ENCODE data around the gene PDE4D.

Gene PDE4D

DNA sequence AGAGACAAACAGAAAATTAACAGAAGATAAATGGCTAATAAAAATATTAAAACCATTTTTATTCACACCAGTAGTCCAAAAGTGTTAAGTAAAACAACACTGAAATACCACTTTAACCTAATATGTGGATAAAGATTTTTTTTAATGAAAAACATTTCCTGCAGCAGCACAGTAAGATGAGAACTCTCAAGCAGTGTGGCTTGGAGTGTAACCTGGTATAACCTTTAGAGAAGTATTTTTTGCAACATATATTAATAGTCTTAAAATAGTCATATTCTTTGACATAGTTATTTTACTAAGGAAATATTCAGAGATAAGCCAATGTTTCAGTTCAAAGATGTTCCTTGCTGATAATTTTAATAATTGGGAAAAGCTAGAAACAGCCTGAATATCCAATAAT, 644.4 kb downstream of the PDE4D start:
- H3K9me3 ChIP-seq (replicated peaks in 1 of 2; ENCODE audit: control insufficient read depth in 2 of 2, insufficient read depth in 1 of 2, low read depth in 1 of 2, low read length in 2 of 2), result no peaks in the 10 kb centered on the region
- no peak overlapping the region for H2BK5ac ChIP-seq (ENCODE audit: low read length)
- no peak overlapping the region for H3K27ac ChIP-seq (replicated peaks; ENCODE audit: low read length)
- no peak overlapping the region for H3K4me2 ChIP-seq (ENCODE audit: insufficient read depth, low read length, poor library complexity, severe bottlenecking)
- DNase-seq (ENCODE audit: low spot score), result no peak
- no peak overlapping the region for H3K4ac ChIP-seq (ENCODE audit: low read length)
- H4K91ac ChIP-seq (ENCODE audit: low read depth, low read length, poor library complexity), result no peak overlapping the region
- H3K23ac ChIP-seq (ENCODE audit: low read depth, low read length, poor library complexity), result no peak overlapping the region
- H3K4me3 ChIP-seq (ENCODE audit: low read length in 2 of 2), result no peak overlapping the region
- H4K8ac ChIP-seq (ENCODE audit: low read depth, low read length), result no peak overlapping the region
- H3K14ac ChIP-seq (ENCODE audit: low read length), result no peak overlapping the region
- no peak overlapping the region for H2AFZ ChIP-seq (ENCODE audit: low read length)
- H3K4me1 ChIP-seq (ENCODE audit: control insufficient read depth in 2 of 2, insufficient read depth in 1 of 2, low read depth in 1 of 2, low read length in 2 of 2), result no peaks in the 10 kb centered on the region
- no peak overlapping the region for H2AK5ac ChIP-seq (ENCODE audit: low read depth, low read length)
- no peaks in the 10 kb centered on the region for H3K79me1 ChIP-seq (ENCODE audit: low read depth, low read length)
- no peak overlapping the region for H2BK12ac ChIP-seq (ENCODE audit: low read length)
- H3K27me3 ChIP-seq (ENCODE audit: control insufficient read depth in 3 of 3, insufficient read depth in 3 of 3, low read depth in 1 of 3, low read length in 3 of 3), result no peaks in the 10 kb centered on the region
- H2BK120ac ChIP-seq (ENCODE audit: low read depth, low read length), result no peak overlapping the region
- H2BK15ac ChIP-seq (ENCODE audit: low read length), result no peak overlapping the region
- no peaks in the 10 kb centered on the region for H3K36me3 ChIP-seq (replicated peaks in 1 of 2; ENCODE audit: control insufficient read depth in 2 of 2, insufficient read depth in 2 of 2, low read length in 2 of 2)
- H3K9ac ChIP-seq (ENCODE audit: low read depth, low read length, poor library complexity), result no peak overlapping the region
- H3K18ac ChIP-seq (ENCODE audit: low read length), result no peak overlapping the region

DNA sequence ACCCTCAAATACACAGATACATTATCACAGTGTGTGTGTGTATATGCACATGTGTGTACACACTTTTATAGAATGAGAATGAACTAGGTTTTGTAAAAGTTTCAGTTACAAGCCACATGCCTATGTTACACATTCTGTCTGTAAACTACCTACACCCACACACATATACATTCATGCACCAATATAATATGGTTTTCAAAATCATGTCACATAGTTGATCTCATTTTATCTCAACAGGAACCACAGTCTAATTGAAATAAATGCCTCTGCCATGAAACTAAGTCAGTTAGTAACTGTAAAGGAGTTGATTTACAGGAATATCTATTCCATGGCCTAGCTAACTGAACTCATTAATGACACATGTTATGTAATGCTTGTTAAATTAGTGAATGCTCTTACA, 646.6 kb downstream of the PDE4D start:
- H3K4me1 ChIP-seq (ENCODE audit: control insufficient read depth in 2 of 2, insufficient read depth in 1 of 2, low read depth in 1 of 2, low read length in 2 of 2), result no peaks in the 10 kb centered on the region
- no peak overlapping the region for H2BK15ac ChIP-seq (ENCODE audit: low read length)
- no peak overlapping the region for H4K8ac ChIP-seq (ENCODE audit: low read depth, low read length)
- H3K9me3 ChIP-seq (replicated peaks in 1 of 2; ENCODE audit: control insufficient read depth in 2 of 2, insufficient read depth in 1 of 2, low read depth in 1 of 2, low read length in 2 of 2), result no peaks in the 10 kb centered on the region
- no peak overlapping the region for H3K4me2 ChIP-seq (ENCODE audit: insufficient read depth, low read length, poor library complexity, severe bottlenecking)
- H3K4me3 ChIP-seq (ENCODE audit: low read length in 2 of 2), result no peak overlapping the region
- H2BK12ac ChIP-seq (ENCODE audit: low read length), result no peak overlapping the region
- H4K91ac ChIP-seq (ENCODE audit: low read depth, low read length, poor library complexity), result no peak overlapping the region
- no peak overlapping the region for H3K4ac ChIP-seq (ENCODE audit: low read length)
- no peak overlapping the region for H2AK5ac ChIP-seq (ENCODE audit: low read depth, low read length)
- no peaks in the 10 kb centered on the region for H3K36me3 ChIP-seq (replicated peaks in 1 of 2; ENCODE audit: control insufficient read depth in 2 of 2, insufficient read depth in 2 of 2, low read length in 2 of 2)
- H3K27me3 ChIP-seq (ENCODE audit: control insufficient read depth in 3 of 3, insufficient read depth in 3 of 3, low read depth in 1 of 3, low read length in 3 of 3), result no peaks in the 10 kb centered on the region
- no peak for DNase-seq (ENCODE audit: low spot score)
- no peak overlapping the region for H3K23ac ChIP-seq (ENCODE audit: low read depth, low read length, poor library complexity)
- no peak overlapping the region for H3K14ac ChIP-seq (ENCODE audit: low read length)
- no peak overlapping the region for H3K9ac ChIP-seq (ENCODE audit: low read depth, low read length, poor library complexity)
- no peak overlapping the region for H2BK120ac ChIP-seq (ENCODE audit: low read depth, low read length)
- no peak overlapping the region for H2BK5ac ChIP-seq (ENCODE audit: low read length)
- no peak overlapping the region for H3K27ac ChIP-seq (replicated peaks; ENCODE audit: low read length)
- H3K79me1 ChIP-seq (ENCODE audit: low read depth, low read length), result no peaks in the 10 kb centered on the region
- no peak overlapping the region for H3K18ac ChIP-seq (ENCODE audit: low read length)
- no peak overlapping the region for H2AFZ ChIP-seq (ENCODE audit: low read length)

DNA sequence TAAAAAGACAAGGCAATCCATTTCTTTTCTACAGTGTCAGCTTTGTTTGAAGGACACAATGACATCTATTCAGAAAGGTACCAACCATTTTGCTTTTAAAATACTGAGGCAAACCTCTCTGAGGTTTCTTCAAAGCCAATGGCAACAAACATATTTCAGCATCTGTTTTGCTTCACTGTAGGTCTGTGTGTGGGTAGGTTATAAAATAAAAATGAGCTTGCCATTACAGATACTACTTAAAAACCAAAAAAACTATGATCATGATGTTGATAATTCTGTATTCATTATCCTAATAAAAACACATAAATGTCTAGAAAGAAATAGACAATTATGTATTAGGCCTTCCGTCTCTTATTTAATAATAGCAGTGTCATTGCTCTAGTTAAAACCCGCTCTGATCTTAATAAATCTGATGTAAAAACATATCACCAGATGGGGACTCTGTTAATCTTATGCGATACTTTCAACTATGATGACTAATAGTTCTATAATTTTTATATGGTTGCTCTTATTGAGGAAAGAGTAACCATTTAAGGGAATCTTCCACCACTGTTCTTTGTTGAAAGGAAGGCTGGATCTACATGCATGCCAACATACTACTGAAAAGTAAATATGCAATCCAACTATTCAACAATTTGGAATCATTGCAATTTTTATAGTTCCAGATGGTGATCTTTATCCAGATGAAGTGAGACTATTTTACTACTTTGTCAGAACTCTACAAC, 647.2 kb downstream of the PDE4D start:
- H3K4me3 ChIP-seq (ENCODE audit: low read length in 2 of 2), result no peak overlapping the region
- H3K4me2 ChIP-seq (ENCODE audit: insufficient read depth, low read length, poor library complexity, severe bottlenecking), result no peak overlapping the region
- H4K91ac ChIP-seq (ENCODE audit: low read depth, low read length, poor library complexity), result no peak overlapping the region
- H2BK15ac ChIP-seq (ENCODE audit: low read length), result no peak overlapping the region
- no peak overlapping the region for H2BK120ac ChIP-seq (ENCODE audit: low read depth, low read length)
- no peaks in the 10 kb centered on the region for H3K27me3 ChIP-seq (ENCODE audit: control insufficient read depth in 3 of 3, insufficient read depth in 3 of 3, low read depth in 1 of 3, low read length in 3 of 3)
- no peak overlapping the region for H2BK5ac ChIP-seq (ENCODE audit: low read length)
- H3K9ac ChIP-seq (ENCODE audit: low read depth, low read length, poor library complexity), result no peak overlapping the region
- no peak overlapping the region for H2BK12ac ChIP-seq (ENCODE audit: low read length)
- no CpG with 5 or more reads among the region's 3 CpGs for WGBS, 2 donors (ENCODE audit: extremely low coverage in 2 of 2, insufficient read length in 2 of 2, insufficient replicate concordance in 1 of 2)
- H3K27ac ChIP-seq (replicated peaks; ENCODE audit: low read length), result no peak overlapping the region
- DNase-seq (ENCODE audit: low spot score), result no peak
- no peak overlapping the region for H3K23ac ChIP-seq (ENCODE audit: low read depth, low read length, poor library complexity)
- no peak overlapping the region for H4K8ac ChIP-seq (ENCODE audit: low read depth, low read length)
- no peaks in the 10 kb centered on the region for H3K9me3 ChIP-seq (replicated peaks in 1 of 2; ENCODE audit: control insufficient read depth in 2 of 2, insufficient read depth in 1 of 2, low read depth in 1 of 2, low read length in 2 of 2)
- no peaks in the 10 kb centered on the region for H3K4me1 ChIP-seq (ENCODE audit: control insufficient read depth in 2 of 2, insufficient read depth in 1 of 2, low read depth in 1 of 2, low read length in 2 of 2)
- no peak overlapping the region for H3K14ac ChIP-seq (ENCODE audit: low read length)
- no peaks in the 10 kb centered on the region for H3K36me3 ChIP-seq (replicated peaks in 1 of 2; ENCODE audit: control insufficient read depth in 2 of 2, insufficient read depth in 2 of 2, low read length in 2 of 2)
- H3K79me1 ChIP-seq (ENCODE audit: low read depth, low read length), result no peaks in the 10 kb centered on the region
- no peak overlapping the region for H2AK5ac ChIP-seq (ENCODE audit: low read depth, low read length)
- H3K4ac ChIP-seq (ENCODE audit: low read length), result no peak overlapping the region
- H2AFZ ChIP-seq (ENCODE audit: low read length), result no peak overlapping the region
- no peak overlapping the region for H3K18ac ChIP-seq (ENCODE audit: low read length)

GRCh38 chr5:59245198-59245597, 648.3 kb downstream of the PDE4D start:
- no peaks in the 10 kb centered on the region for H3K4me1 ChIP-seq (ENCODE audit: control insufficient read depth in 2 of 2, insufficient read depth in 1 of 2, low read depth in 1 of 2, low read length in 2 of 2)
- H3K4me2 ChIP-seq (ENCODE audit: insufficient read depth, low read length, poor library complexity, severe bottlenecking), result no peak overlapping the region
- no CpG with 5 or more reads among the region's 3 CpGs for WGBS, 2 donors (ENCODE audit: extremely low coverage in 2 of 2, insufficient read length in 2 of 2, insufficient replicate concordance in 1 of 2)

More at GRCh38 chr5:59245198-59245597, 648.3 kb downstream of the PDE4D start:
- no peak overlapping the region for H3K27ac ChIP-seq (replicated peaks; ENCODE audit: low read length)
- no peak overlapping the region for H3K18ac ChIP-seq (ENCODE audit: low read length)
- H3K9me3 ChIP-seq (replicated peaks in 1 of 2; ENCODE audit: control insufficient read depth in 2 of 2, insufficient read depth in 1 of 2, low read depth in 1 of 2, low read length in 2 of 2), result no peaks in the 10 kb centered on the region
- H2AK5ac ChIP-seq (ENCODE audit: low read depth, low read length), result no peak overlapping the region
- H2BK120ac ChIP-seq (ENCODE audit: low read depth, low read length), result no peak overlapping the region
- no peaks in the 10 kb centered on the region for H3K36me3 ChIP-seq (replicated peaks in 1 of 2; ENCODE audit: control insufficient read depth in 2 of 2, insufficient read depth in 2 of 2, low read length in 2 of 2)
- no peak overlapping the region for H3K23ac ChIP-seq (ENCODE audit: low read depth, low read length, poor library complexity)
- H2BK5ac ChIP-seq (ENCODE audit: low read length), result no peak overlapping the region
- no peak overlapping the region for H2AFZ ChIP-seq (ENCODE audit: low read length)
- H3K4me3 ChIP-seq (ENCODE audit: low read length in 2 of 2), result no peak overlapping the region
- DNase-seq (ENCODE audit: low spot score), result no peak
- H3K4ac ChIP-seq (ENCODE audit: low read length), result no peak overlapping the region
- no peaks in the 10 kb centered on the region for H3K27me3 ChIP-seq (ENCODE audit: control insufficient read depth in 3 of 3, insufficient read depth in 3 of 3, low read depth in 1 of 3, low read length in 3 of 3)
- no peak overlapping the region for H4K8ac ChIP-seq (ENCODE audit: low read depth, low read length)
- H3K79me1 ChIP-seq (ENCODE audit: low read depth, low read length), result no peaks in the 10 kb centered on the region
- no peak overlapping the region for H2BK15ac ChIP-seq (ENCODE audit: low read length)
- no peak overlapping the region for H3K9ac ChIP-seq (ENCODE audit: low read depth, low read length, poor library complexity)
- no peak overlapping the region for H3K14ac ChIP-seq (ENCODE audit: low read length)
- no peak overlapping the region for H2BK12ac ChIP-seq (ENCODE audit: low read length)
- no peak overlapping the region for H4K91ac ChIP-seq (ENCODE audit: low read depth, low read length, poor library complexity)
